SHP77 (cell line): ENCODE results near the gene TNFRSF13B.
"Not testable (repeated sequence)": the region's sequence is repeated elsewhere in the genome, so short reads cannot be mapped to it uniquely, and the experiment has no call there.

ENCODE experiments used
- DNase-seq, 2 experiments: peaks; one replicate each; lab custom pipeline; 2025; lab: John Stamatoyannopoulos, UW

TNFRSF13B gene

GRCh38 chr17:16987066-16987829 is 15.3 kb upstream of the TNFRSF13B start:
- DNase-seq, result no peak

- no peak for DNase-seq
Observed at GRCh38 chr17:16986391-16986790, 14.5 kb upstream of the TNFRSF13B start.

- no peak for DNase-seq
Observed at GRCh38 chr17:16981928-16982327, 10.0 kb upstream of the TNFRSF13B start.

GRCh38 chr17:16980813-16981731 is 9.2 kb upstream of the TNFRSF13B start:
- DNase-seq, result peak; percentile 99 to 100

- no peak for DNase-seq
Observed at GRCh38 chr17:16980061-16980460, 8.1 kb upstream of the TNFRSF13B start.

GRCh38 chr17:16979237-16979823 is 7.4 kb upstream of the TNFRSF13B start:
- not testable (repeated sequence) for DNase-seq

- DNase-seq, result no peak
Observed at GRCh38 chr17:16977932-16978331, 6.0 kb upstream of the TNFRSF13B start.

GRCh38 chr17:16976725-16977550 is 5.0 kb upstream of the TNFRSF13B start:
- DNase-seq, result no peak

- DNase-seq, result no peak
Observed at GRCh38 chr17:16975744-16976625, 4.1 kb upstream of the TNFRSF13B start.

GRCh38 chr17:16975277-16975651 is 3.3 kb upstream of the TNFRSF13B start:
- no peak for DNase-seq

GRCh38 chr17:16974569-16975276 is 2.8 kb upstream of the TNFRSF13B start:
- peak in 1 of 2 experiments; percentile 41 for DNase-seq

GRCh38 chr17:16973760-16974540 is 2.0 kb upstream of the TNFRSF13B start:
- DNase-seq, result peak in 1 of 2 experiments; percentile 55

- DNase-seq, result not testable (repeated sequence)
Observed at GRCh38 chr17:16973043-16973442, 1.1 kb upstream of the TNFRSF13B start.

GRCh38 chr17:16972346-16972745 is 428 bp upstream of the TNFRSF13B start:
- DNase-seq, result no peak

- peak; percentile 53 to 69 for DNase-seq
Observed at GRCh38 chr17:16969931-16970906, 1.7 kb downstream of the TNFRSF13B start.

GRCh38 chr17:16968786-16969185 is 3.1 kb downstream of the TNFRSF13B start:
- DNase-seq, result no peak

- peak in 1 of 2 experiments; percentile 74 for DNase-seq
Observed at GRCh38 chr17:16962804-16963203, 9.1 kb downstream of the TNFRSF13B start.

- DNase-seq, result no peak
Observed at GRCh38 chr17:16961792-16962191, 10.1 kb downstream of the TNFRSF13B start.
